HG02642 (cell line): ENCODE data around the gene MYH10.
"Not testable (repeated sequence)": the region's sequence is repeated elsewhere in the genome, so short reads cannot be mapped to it uniquely, and the experiment has no call there.

ENCODE experiments used
- ATAC-seq: cut with Tn5 transposase; IDR thresholded peaks from one replicate; pipeline ENCODE4 v1.9.1; 2021; ENCODE audit warnings: mild to moderate bottlenecking; ENCODE audit not compliant: unreplicated experiment, poor library complexity

MYH10 gene

DNA sequence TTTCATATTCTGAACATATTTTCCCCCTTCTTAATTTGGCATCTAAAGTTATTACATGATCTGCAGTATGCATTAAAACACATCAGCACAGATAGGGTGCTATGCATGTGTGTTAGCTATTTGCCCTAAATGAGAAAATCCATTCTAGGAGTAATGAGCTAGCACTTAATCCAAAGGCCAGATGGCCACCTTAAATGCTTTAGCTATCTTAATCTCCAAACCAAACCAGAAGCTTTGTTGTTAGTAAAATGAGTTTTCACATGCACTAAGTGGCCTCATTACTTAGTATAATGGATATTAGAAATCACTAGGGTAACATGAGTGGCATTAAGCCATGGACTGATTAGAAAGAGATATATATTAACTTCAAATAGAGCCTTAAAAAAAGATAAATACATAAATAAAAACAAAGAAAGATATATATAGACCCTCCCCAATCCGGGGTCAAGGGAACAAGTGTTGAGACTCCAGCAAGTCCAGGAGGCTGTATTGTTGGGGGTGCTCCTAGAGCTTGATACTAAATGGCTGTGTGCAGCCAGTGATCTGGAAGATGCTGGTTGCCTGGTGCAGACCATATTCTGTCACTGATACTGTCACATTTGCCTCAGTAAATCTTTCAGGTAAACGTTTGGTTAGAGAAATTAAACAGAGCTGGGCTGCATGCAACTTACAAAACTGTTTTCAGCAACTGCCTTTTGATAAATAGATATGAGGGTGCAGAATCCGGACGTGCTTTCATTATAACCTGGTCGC lies 67.3 kb downstream of the MYH10 start:
- ATAC-seq, result no peak

DNA sequence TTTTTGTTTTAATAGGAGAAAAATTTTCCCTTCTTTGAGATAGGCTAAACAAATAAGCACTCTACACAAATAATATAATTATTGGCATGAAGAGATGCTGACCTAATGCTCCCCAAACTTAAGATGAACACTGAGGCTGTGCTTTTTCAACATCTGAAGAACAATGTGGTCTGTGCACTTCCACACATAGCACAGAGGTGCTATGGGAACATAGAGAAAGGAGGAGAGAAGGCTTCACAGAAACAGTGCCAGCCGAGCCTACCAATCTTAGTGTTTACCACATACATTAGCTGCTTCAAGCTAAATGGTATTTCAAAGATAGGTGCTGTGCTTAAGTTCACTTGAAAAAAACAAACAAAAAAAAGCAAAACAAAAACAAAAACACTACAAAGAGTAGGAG lies 72.4 kb downstream of the MYH10 start:
- no peak for ATAC-seq

DNA sequence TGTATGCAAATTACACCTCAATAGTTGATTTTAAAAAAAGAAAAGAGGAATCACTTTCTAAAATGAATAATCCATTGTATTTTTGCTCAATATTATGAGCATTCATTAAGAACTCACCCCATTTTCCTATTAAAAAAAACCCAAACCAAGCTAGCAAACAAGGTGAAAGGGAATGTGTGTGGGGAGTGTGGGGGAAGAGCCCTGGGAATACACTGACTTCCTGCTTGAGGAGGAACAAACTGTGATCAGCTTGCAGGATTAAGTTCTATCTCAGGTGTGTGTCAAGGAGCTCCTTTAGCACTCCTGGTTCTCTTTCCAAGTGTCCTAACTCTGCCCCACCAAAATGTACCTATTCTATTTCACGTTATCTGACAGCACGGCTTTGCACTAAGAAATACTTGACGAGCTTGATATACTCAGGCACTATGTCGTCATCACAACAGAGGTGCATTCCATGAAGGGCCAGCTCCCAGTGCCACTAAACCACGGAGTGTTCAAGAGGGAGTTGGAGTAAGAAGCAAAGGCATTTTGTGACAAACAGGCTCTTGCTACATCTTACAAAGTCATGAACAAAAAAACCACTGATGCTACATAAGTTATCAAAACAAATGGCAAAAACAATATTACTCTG lies 73.2 kb downstream of the MYH10 start:
- no peak for ATAC-seq

DNA sequence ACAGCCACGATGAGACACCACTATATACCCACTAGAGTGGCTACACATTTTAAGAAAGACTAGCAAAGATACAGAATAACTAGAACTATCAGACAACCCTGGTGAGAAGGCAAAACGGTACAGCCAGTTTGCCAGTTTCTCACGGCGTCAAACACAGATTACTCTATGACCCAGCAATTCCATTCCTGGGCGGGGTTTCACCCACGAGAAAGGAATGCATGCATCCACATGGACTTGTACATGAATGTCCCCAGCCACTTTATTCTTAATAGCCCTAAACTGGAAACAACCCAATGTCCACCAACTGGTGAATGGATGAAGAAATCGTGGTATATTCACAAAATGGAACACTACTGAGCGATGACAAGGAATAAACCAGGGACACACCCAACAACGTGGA lies 74.5 kb downstream of the MYH10 start:
- no peak for ATAC-seq

DNA sequence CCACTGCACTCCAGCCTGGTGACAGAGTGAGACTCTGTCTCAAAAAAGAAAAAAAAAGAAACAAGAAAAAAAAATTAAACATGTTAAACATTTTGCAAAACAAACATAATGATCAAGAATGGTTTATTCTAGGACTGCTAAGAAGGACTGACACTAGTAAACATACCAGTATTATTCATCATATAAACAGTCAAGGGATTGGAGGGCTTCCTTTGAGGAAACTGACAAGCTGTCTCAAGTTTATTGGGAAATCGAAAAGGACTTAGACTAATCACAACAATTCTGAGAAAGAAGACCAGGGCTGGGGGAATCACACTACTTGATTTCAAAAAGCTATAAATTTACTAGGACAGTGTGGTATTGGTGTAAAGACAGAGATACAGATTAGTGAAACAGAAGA lies 75.5 kb downstream of the MYH10 start:
- ATAC-seq, result no peak

DNA sequence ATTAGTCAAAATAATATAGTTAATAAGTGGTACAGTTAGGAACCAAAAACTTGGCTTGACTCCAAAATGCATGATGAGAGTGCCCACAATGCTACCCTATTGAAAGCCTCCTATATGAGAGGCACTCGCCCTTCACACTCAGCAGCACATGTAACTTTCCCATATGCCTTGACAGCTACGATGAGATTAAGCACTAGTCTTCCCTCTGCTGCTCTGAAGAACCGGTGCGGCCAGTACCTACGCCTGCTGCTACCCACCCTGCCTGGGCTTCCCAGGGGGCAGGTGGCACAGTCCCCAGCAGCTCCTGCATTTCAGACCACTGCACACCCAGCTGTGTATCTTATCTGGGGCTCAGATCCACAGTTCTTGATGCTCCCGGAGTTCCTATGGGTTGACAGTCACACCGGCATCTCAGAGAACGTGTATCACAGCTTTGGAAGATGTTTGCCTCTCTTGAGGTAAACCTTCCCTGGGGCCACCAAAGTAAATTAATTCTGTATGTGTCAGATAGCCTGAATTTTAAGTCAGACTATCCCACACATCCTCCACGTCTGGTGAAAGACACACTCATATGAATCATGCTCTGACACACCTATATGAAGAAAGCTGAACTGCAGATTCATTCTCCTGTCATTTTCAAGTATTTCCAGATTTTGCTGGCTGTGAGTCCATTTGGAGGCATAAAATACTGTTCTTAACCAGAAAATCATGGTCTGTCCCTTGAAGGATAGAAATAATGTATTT lies 77.8 kb downstream of the MYH10 start:
- no peak for ATAC-seq

DNA sequence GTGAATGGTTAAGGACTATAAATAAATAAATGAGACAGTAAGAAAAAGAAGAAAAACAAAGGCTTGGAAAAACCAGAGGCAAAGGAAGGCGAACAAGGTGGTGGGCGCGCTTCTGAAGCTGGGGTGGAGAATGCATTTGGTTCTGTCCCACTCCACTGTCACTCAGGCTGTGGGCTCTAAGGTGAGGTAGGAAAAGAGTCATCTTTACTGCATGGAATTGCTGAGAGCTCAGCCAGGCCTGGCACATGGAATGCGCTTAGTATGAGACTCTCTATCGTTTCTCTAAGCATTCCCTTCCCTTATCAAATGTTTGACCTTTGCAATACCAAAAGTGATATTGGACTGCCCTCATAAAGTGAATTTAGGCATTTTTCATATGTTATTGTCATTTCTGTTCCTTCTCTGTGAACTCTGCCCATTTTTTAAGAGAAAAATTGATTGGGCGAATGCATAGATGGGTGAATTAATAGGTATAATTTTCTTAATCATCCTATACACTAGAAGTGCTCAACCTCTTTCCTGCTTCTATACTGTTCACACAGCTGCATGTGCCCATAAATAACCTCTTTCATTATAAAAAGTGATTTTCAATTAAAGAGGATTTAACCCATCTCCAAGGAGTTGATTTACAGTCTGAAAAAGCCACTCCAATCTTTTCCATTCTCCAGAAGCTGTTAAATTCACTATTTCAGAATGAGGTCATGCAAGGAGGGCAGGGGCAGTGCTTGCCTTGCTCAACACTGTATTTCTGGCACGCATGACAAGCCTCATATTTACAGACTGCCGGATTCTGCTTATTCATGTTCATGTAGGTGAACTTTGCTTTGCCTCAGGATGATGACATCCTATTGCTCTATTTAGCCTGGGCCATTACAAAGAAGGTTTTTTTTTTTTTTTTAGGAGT lies 87.7 kb downstream of the MYH10 start:
- no peak for ATAC-seq

DNA sequence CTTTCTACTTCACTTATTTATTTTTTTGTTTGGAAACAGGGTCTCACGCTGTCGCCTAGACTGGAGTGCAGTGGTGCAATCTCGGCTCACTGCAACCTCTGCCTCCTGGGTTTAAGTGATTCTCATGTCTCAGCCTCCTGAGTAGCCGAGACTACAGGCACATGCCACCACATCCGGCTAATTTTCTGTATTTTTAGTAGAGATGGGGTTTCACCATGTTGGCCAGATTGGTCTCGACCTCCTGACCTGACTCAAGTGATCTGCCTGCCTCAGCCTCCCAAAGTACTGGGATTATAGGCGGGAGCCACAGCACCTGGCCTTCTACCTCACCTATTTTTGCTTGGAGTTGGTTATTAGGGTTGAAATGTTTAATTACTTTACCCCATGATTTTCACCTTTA lies 90.5 kb downstream of the MYH10 start:
- not testable (repeated sequence) for ATAC-seq

DNA sequence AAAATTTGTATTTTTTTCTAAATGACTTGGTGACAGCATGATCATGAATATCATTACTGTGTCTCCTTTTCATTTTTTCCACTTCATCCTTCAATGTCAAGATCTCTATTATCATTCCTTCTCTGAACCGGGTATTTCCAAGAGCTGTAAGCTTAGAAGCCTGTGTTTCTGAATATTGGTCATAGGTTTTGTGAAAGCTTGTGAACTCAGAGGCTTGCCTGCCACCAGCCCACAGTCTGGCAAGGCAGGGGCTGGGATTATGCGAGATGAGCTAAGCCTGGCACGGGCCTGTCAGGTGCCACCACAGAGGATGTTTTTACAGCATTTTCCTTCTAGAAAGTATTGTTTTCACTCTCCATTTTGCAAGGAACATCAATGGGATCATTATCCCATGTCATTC lies 92.8 kb downstream of the MYH10 start:
- no peak for ATAC-seq

DNA sequence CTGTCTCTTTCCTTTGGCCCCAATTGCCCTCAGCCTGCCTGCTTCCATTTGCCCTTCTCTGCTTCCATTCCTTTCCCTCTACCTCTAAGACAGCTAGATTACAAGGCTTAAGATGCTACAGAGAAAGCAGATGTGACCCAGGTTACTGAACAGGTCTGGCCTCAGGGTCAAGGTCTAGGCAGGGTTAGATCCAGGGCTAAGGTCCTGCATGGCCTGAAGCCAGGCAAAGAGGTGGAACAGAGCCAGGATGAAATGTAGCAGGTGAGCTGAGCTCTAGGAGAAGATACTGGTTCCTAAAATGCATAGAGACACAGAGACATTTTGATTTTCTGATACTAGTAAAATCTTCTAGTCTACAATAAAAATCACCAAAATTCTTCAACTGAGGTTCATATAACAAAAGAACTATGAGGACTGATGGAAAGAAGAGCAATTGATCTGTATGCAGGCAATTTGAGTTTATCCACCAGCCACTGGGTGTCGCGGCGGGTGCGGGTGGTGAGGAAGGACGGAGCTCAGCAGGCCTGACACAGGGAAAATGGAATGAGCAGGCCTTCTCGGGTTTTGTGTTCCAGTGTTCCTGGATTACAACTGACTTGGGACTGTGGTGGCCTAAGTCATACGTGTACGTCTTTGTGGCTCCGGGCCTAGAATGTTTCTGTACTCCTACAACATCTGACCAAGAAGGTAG lies 95.9 kb downstream of the MYH10 start:
- ATAC-seq, result no peak

DNA sequence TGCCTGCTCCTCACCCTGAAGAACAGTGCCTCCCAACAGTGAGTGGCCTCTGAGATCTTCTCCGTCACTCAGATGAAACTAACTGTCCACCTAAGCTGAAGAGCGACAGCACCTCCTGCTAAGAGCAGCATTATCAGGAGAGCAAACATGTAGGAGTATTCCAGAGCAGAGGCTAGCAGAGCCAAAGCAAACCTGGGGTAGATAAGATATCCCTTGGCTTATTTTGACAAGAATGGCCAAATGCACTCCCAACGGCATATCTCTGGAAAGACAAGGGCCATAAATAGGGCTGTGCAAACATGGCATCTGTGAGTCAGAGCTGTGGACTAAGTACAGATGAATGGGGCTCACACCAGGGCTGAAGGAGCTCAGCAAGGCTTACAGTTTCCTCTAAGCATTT lies 98.5 kb downstream of the MYH10 start:
- no peak for ATAC-seq

DNA sequence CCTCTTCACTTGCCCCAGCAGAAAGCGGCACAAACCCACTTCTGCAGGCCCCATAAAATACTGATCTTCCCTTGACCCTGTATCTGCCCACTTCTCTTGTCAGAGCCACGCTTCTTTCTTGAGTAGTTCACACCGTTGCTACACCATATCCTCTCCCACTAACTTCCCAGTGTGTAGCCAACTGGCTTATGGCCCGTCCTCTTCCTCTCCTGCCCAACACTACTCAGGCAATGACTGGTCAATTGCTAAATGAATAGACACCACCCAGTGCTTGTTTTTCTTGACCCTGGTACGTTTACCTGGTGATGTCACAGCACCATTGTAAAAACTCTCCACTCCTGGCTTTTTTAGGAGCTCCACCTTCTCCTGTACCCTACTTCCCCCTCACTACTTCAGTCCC lies 107.9 kb downstream of the MYH10 start:
- ATAC-seq, result no peak

DNA sequence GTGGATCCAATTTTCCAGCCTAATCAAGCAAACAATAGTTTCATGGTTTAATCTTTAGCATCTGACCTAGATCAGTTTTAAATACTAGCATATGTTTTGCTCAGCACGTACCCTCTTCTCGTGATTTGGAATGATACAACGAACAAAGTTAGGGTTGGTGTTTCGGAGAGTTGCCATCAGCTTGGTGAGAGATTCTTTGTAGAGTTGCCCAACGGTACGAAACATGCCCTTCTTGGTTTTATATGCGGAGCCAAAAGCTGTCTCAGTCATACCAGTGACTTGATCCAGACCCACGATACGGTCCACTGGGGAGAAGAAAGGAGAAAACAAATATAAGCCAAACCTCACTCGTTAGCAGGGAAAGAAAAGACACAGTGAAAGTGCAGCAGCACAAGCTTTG lies 109.5 kb downstream of the MYH10 start:
- no peak for ATAC-seq

DNA sequence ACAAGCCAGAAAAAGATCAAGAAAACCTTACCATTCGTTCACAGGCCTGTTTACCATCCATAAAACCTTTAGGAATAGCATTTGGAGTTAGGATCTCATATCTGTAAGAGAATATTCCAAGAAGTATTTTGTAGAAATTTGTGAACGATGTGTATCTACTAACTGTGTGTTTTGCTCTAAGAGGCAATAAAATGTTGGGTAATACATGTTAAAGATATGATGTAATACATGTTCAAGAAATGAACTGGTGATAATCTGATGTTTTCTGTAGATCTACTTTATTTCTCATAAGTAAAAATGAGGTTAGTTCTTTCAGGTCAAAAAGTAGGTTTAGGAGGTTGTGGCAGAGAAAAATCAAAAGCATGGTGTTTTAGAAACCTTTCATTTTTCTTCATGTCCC lies 111.7 kb downstream of the MYH10 start:
- ATAC-seq, result no peak

DNA sequence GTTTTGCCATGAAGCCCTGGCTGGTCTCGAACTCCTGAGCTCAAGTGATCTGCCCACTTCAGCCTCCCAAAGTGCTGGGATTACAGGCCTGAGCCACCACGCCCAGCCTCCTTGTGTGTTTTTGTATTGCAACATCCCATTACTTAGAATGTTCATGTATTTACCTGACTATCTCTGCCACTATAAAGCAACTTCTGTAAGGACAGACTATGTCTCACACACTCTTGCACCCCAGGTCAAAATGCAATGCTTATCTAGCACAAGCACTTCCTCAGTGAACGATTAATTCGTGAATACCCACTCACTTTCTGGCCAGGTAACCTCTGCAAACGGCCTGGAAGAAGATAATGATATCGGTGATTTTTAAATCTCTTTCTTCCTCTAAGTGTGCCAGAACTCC lies 112.2 kb downstream of the MYH10 start:
- no peak for ATAC-seq

DNA sequence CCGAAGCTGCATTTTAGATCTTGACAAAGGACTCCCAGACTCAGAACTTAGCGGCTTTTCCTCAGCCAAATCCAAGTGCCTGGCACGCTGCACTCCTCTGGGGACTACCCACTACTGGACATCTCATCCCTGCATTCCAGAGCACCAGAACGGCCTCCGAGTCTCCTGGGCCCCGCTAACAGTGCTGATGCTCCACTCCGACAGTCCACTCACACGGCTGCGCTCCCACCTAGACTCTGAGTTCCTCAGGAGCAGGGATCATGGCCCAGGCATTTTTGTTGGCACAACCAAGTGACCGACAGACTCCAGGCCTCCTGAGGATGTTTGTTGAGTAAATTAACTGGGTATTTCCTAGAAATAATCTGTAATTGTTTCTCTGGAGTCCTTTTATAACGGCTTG lies 115.7 kb downstream of the MYH10 start:
- no peak for ATAC-seq

DNA sequence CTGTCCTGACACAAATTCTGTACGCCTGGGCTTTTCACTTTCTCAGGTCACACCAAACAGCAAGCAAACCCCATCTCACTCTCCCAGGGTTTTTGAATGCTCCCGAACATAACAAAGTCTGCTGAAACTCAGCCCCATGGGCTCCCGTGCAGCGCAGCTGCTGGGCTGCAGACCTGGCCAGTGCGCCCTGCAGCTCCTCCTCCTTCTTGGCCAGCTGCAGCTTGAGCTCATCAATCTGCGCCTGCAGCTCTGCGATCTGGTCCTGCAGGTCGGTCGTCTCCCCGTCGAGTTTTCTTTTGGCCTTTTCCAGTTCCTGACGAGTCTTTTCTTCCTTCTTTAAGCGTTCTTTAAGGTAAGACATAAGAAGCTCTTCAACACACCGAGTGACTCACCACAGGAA lies 124.4 kb downstream of the MYH10 start:
- no peak for ATAC-seq

DNA sequence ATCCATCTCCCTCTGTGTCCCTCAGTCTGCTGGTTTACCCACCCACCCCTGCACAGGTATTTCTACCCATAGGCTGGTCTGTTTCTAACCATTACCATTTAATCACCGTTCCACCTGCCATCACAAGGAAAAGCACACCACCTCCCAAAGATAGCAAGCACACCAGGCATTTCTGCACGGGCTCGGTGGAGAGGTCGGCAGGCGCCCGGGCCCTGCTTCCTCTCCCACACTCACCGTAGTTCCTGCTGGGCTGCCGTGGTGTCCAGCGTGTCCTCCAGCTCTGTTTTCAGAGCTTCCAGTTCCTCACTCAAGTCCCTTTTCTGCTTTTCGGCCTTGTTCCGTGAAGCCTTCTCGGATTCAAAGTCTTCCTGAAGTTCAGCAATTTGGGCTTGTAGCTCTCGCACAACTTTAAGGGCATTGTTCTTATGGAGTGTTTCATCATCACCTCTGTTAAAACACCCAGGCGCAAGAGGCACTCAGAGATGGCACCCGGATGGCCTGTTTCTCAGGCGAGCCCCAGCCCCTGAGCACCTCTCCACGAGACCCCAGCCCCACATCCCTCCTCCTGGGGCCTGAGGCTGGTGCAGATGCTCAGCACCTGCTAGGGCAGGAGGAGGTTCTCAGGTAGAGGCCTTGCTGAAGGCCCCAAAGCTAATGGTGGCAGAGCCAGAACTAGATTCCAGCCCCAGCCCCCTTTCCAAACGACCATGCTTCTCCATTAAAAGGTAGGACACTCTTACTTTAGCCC lies 125.9 kb downstream of the MYH10 start:
- ATAC-seq, result no peak

DNA sequence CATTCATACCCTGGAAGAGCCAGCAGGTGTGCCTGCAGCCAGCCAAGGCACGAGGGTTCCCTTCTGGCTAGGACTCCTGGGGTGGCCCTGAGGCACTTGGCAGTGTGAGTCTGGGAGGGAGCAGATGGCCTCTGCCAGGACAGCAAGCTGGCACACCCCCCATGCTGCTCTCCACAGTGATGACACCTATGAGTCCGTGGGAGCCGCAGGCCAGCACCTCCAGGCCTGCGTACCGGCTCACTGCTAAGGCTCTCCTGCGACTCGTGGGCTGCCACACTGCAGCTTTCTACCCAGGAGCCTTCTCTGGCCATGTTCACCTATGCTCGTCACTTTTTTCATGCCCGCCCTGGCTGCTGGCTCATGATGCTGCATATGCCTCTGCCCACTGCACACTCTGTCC lies 126.7 kb downstream of the MYH10 start:
- no peak for ATAC-seq
